Measurements from ENCODE around the gene MIGA2.

Gene MIGA2

GRCh38 chr9:129012343-129012742 is 24.1 kb upstream of the MIGA2 start:
- no peak for DNase-seq

GRCh38 chr9:129012893-129013448 is 23.5 kb upstream of the MIGA2 start:
- DNase-seq = no peak

- no peak for DNase-seq
Measured at GRCh38 chr9:129013674-129014073, 22.8 kb upstream of the MIGA2 start.

GRCh38 chr9:129014124-129014523 is 22.3 kb upstream of the MIGA2 start:
- no peak for DNase-seq

GRCh38 chr9:129014608-129015007 is 21.8 kb upstream of the MIGA2 start:
- no peak for DNase-seq

- DNase-seq = no peak
Measured at GRCh38 chr9:129021091-129021490, 15.3 kb upstream of the MIGA2 start.

- no peak for DNase-seq
Measured at GRCh38 chr9:129022037-129022436, 14.4 kb upstream of the MIGA2 start.

GRCh38 chr9:129023036-129023907 is 13.2 kb upstream of the MIGA2 start:
- DNase-seq = no peak

GRCh38 chr9:129023908-129024233 is 12.6 kb upstream of the MIGA2 start:
- no peak for DNase-seq

GRCh38 chr9:129026442-129027223 is 9.8 kb upstream of the MIGA2 start:
- DNase-seq = no peak

- DNase-seq = no peak
Measured at GRCh38 chr9:129027224-129027684, 9.2 kb upstream of the MIGA2 start.

GRCh38 chr9:129027685-129028191 is 8.7 kb upstream of the MIGA2 start:
- peak; percentile 85 for DNase-seq

- peak; percentile 92 for DNase-seq
Measured at GRCh38 chr9:129028192-129028966, 8.0 kb upstream of the MIGA2 start, which contains the start of gene SH3GLB2. SH3GLB2 (minus strand) TSS chr9:129028331; CDS start chr9:129028154, 177 bp downstream.

GRCh38 chr9:129030191-129030590 is 6.2 kb upstream of the MIGA2 start:
- DNase-seq = no peak

- no peak for DNase-seq
Measured at GRCh38 chr9:129031514-129031913, 4.9 kb upstream of the MIGA2 start.

- DNase-seq = no peak
Measured at GRCh38 chr9:129032541-129033159, 3.8 kb upstream of the MIGA2 start.

GRCh38 chr9:129033216-129033615 is 3.2 kb upstream of the MIGA2 start:
- DNase-seq = no peak

- peak; percentile 57 for DNase-seq
Measured at GRCh38 chr9:129035838-129036237, 588 bp upstream of the MIGA2 start.

GRCh38 chr9:129036923-129037766 is 719 bp downstream of the MIGA2 start:
- no peak for DNase-seq

GRCh38 chr9:129037767-129038098 is 1.3 kb downstream of the MIGA2 start:
- DNase-seq = no peak

GRCh38 chr9:129038109-129038852 is 1.9 kb downstream of the MIGA2 start:
- no peak for DNase-seq
